Endothelial cell of umbilical vein (primary cell): ENCODE measurements around the gene TBK1. TPM values are rescaled to one million over a fixed set of nuclear protein-coding genes. Genes with fewer than 3 reads are reported as not detected.

Source experiments
- BruUV-seq: library from RNA; stranded (reverse); fragments of 400-500 nt; replicated peaks from 2 replicates; lab custom pipeline; 2021; lab: Mats Ljungman, UMichigan
- CTCF ChIA-PET: fragments of 300-600, 350-600 bp; sonication (Branson Sonifier 250); formaldehyde crosslinking; loops from one replicate; lab custom pipeline; 2021; ENCODE audit warnings: antibody characterized with exemption, inconsistent platforms; lab: Charles Lee
- POLR2A ChIA-PET: fragments of 300-600, 350-600 bp; sonication (Branson Sonifier 250); formaldehyde crosslinking; loops from one replicate; lab custom pipeline; 2021; ENCODE audit warnings: antibody characterized with exemption, inconsistent platforms; lab: Charles Lee
- DNase-seq: peaks from one replicate; pipeline ENCODE4 v3.0.0-alpha.2; 2011; ENCODE audit warnings: low read depth, low spot score
- FAIRE-seq: peaks from 2 replicates; lab custom pipeline; 2011; peaks lifted over from hg19 to GRCh38; lab: Jason Lieb, UNC
- H2AFZ ChIP-seq: 2 replicates; pipeline ENCODE4 v1.6.0; 2012; ENCODE audit warnings: low read depth, low read length, control low read depth, inconsistent platforms
- H3K27ac ChIP-seq: 2 replicates; pipeline ENCODE4 v1.5.1; 2011; ENCODE audit warnings: low read depth, mild to moderate bottlenecking, control low read depth, low read length, moderate library complexity; ENCODE audit not compliant: insufficient read depth
- H3K27me3 ChIP-seq, 2 experiments: 2 replicates each; pipeline versions ENCODE4 v1.6.0 to v1.6.1; 2011; ENCODE audit warnings: low read length in 2 of 2, mixed read lengths in 1 of 2; ENCODE audit not compliant: control insufficient read depth in 2 of 2, insufficient read depth in 2 of 2
- H3K36me3 ChIP-seq, 2 experiments: 2 replicates in 1 of 2; 3 replicates in 1 of 2; pipeline ENCODE4 v1.5.1; 2011; ENCODE audit warnings: low read length in 2 of 2, mild to moderate bottlenecking in 1 of 2, moderate library complexity in 1 of 2; ENCODE audit not compliant: control insufficient read depth in 2 of 2, insufficient read depth in 2 of 2; ENCODE audit errors: extremely low read depth in 1 of 2
- H3K4me1 ChIP-seq: 3 replicates; pipeline ENCODE4 v1.5.1; 2011; ENCODE audit warnings: mild to moderate bottlenecking, low read length; ENCODE audit not compliant: control insufficient read depth, insufficient read depth; ENCODE audit errors: extremely low read depth
- H3K4me2 ChIP-seq: 2 replicates; pipeline ENCODE4 v1.6.1; 2011; ENCODE audit warnings: low read length, control low read depth, mixed read lengths; ENCODE audit not compliant: insufficient read depth
- H3K4me3 ChIP-seq, 3 experiments: fragments of 200-600 bp in 1 of 3; sonication (generic), shearing (Covaris generic) in 1 of 3; replicated peaks in 1 of 3; 2 replicates each; pipeline ENCODE4 v1.5.1; 2011 to 2016; ENCODE audit warnings: control low read depth in 3 of 3, low read length in 3 of 3, mild to moderate bottlenecking in 2 of 3, inconsistent platforms in 1 of 3, low read depth in 1 of 3, moderate library complexity in 1 of 3; ENCODE audit not compliant: insufficient read depth in 1 of 3
- H3K79me2 ChIP-seq: 2 replicates; pipeline ENCODE4 v1.6.0; 2012; ENCODE audit warnings: low read length, inconsistent platforms; ENCODE audit not compliant: control insufficient read depth, insufficient read depth
- H3K9ac ChIP-seq: replicated peaks from 2 replicates; pipeline ENCODE3; 2011; ENCODE audit warnings: low read length, control low read depth; ENCODE audit not compliant: insufficient read depth; ENCODE audit errors: extremely low read depth
- H3K9me1 ChIP-seq: replicated peaks from 3 replicates; pipeline ENCODE4 v1.6.0; 2011; ENCODE audit warnings: mild to moderate bottlenecking, low read length; ENCODE audit not compliant: control insufficient read depth, insufficient read depth; ENCODE audit errors: extremely low read depth
- H3K9me3 ChIP-seq: replicated peaks from 2 replicates; pipeline ENCODE4 v1.5.1; 2012; ENCODE audit warnings: low read length, inconsistent platforms; ENCODE audit not compliant: control insufficient read depth, insufficient read depth
- H4K20me1 ChIP-seq: replicated peaks from 2 replicates; pipeline ENCODE3; 2011; ENCODE audit warnings: mild to moderate bottlenecking, low read length; ENCODE audit not compliant: control insufficient read depth, insufficient read depth; ENCODE audit errors: extremely low read depth
- FOS ChIP-seq: IDR thresholded peaks from 2 replicates; pipeline ENCODE4 v1.6.1; 2011; ENCODE audit warnings: mild to moderate bottlenecking, low read length, moderate library complexity, borderline replicate concordance; ENCODE audit not compliant: insufficient read depth
- JUN ChIP-seq: IDR thresholded peaks from 2 replicates; pipeline ENCODE4 v1.6.1; 2011; ENCODE audit warnings: borderline replicate concordance, low read depth; ENCODE audit not compliant: insufficient read length, insufficient read depth
- MAX ChIP-seq: IDR thresholded peaks from 2 replicates; pipeline ENCODE4 v1.6.1; 2011; ENCODE audit not compliant: insufficient read depth, insufficient read length
- POLR2AphosphoS5 ChIP-seq: IDR thresholded peaks from 2 replicates; pipeline ENCODE4 v1.6.1; 2012; ENCODE audit warnings: low read depth, mild to moderate bottlenecking, control low read depth, low read length, moderate library complexity; ENCODE audit not compliant: insufficient read depth
- dilution Hi-C: fragments of 300-500 bp; cut with MboI; formaldehyde crosslinking; loops from one replicate; pipeline ENCODE4 v1.15.0; 2019; ENCODE audit warnings: low sequenced_read_pairs; ENCODE audit not compliant: extremely low pct_ligation_motif_present
- intact Hi-C: fragments of 100-400 bp; cut with micrococcal nuclease; formaldehyde crosslinking; loops from one replicate; pipeline ENCODE4 v1.10.0; 2022
- polyA plus RNA-seq, 4 experiments: library from polyadenylated mRNA; depleted of rRNA in 3 of 4; stranded (reverse) in 3 of 4; unstranded in 1 of 4; fragments of >200 nt; gene quantifications; 2 replicates each; pipeline versions ENCODE4 v1.2.1 to v1.2.3, GENCODE V29; 2011 to 2012; ENCODE audit warnings: missing spikeins in 1 of 4
- total RNA-seq: library from RNA; stranded (reverse); gene quantifications from 2 replicates; pipeline ENCODE4 v1.2.3, GENCODE V29; 2021
- TF ChIP-seq, protein P1 (sequence below), 2 donors: IDR thresholded peaks; 1 replicate in 1 of 2; 2 replicates in 1 of 2; pipeline ENCODE4 v1.5.1; 2011; ENCODE audit warnings: low read length in 2 of 2, mild to moderate bottlenecking in 2 of 2, moderate library complexity in 2 of 2, control low read depth in 1 of 2, inconsistent platforms in 1 of 2, low read depth in 1 of 2; ENCODE audit not compliant: insufficient read depth in 1 of 2; ENCODE audit errors: extremely low read depth in 1 of 2

TBK1 gene
- total and polyA plus RNA-seq, 2 donors (not counting 3 experiments of a cell fraction or from before 2014, with no cell fraction given) = 8.0 to 28.9 TPM

GRCh38 chr12:64494998-64495729 lies 43.2 kb downstream of the TBK1 start:
- TF ChIP-seq FOS (no peak), POLR2AphosphoS5 (no peak), JUN (no peak), MAX (no peak)
- TF ChIP-seq, protein P1, sequence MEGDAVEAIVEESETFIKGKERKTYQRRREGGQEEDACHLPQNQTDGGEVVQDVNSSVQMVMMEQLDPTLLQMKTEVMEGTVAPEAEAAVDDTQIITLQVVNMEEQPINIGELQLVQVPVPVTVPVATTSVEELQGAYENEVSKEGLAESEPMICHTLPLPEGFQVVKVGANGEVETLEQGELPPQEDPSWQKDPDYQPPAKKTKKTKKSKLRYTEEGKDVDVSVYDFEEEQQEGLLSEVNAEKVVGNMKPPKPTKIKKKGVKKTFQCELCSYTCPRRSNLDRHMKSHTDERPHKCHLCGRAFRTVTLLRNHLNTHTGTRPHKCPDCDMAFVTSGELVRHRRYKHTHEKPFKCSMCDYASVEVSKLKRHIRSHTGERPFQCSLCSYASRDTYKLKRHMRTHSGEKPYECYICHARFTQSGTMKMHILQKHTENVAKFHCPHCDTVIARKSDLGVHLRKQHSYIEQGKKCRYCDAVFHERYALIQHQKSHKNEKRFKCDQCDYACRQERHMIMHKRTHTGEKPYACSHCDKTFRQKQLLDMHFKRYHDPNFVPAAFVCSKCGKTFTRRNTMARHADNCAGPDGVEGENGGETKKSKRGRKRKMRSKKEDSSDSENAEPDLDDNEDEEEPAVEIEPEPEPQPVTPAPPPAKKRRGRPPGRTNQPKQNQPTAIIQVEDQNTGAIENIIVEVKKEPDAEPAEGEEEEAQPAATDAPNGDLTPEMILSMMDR (IDR thresholded peaks at IDR 0.05; ENCODE audit: extremely low read depth in 1 of 2, insufficient read depth in 1 of 2, low read depth in 1 of 2, low read length in 2 of 2) = no peak
- Histone ChIP-seq H2AFZ (no peak overlapping the region), H3K36me3 (peaks cover 5 to 20% of the 10 kb centered on the region in 2 experiments), H3K9me1 (no peaks in the 10 kb centered on the region), H4K20me1 (no peaks in the 10 kb centered on the region), H3K27me3 (no peaks in the 10 kb centered on the region), H3K79me2 (no peaks in the 10 kb centered on the region), H3K4me2 (no peak overlapping the region), H3K4me3 (no peak overlapping the region), H3K27ac (no peak overlapping the region), H3K9me3 (no peaks in the 10 kb centered on the region), H3K4me1 (no peaks in the 10 kb centered on the region), H3K9ac (no peak overlapping the region)
- dilution Hi-C loops (no loop called here), intact Hi-C loops (no loop called here)
- POLR2A ChIA-PET = no interaction called here
- BruUV-seq = no TSS peak
- FAIRE-seq (no peak), DNase-seq (no peak)
- CTCF ChIA-PET = interaction anchor here (1.0 to 2.0 kb wide), 3 partner anchors 9 to 203 kb away, joined by 3 to 7 read pairs (median 4); no protein-coding TSS in a partner anchor
